OCI-LY3 (cell line): ENCODE measurements around the gene ZNF605.

Experiments
- CTCF ChIP-seq: fragments of 200-600, 300-600 bp; sonication (generic); IDR thresholded peaks from 2 replicates; pipeline ENCODE4 v1.5.1; 2014; ENCODE audit warnings: antibody characterized with exemption, low read length, low read depth
- EZH2phosphoT487 ChIP-seq: fragments of 200-600 bp; shearing (Covaris generic); IDR thresholded peaks from 2 replicates; pipeline ENCODE4 v1.6.1; 2018; ENCODE audit warnings: antibody characterized with exemption, mixed run types, low read depth

- TF ChIP-seq CTCF (no peak), EZH2phosphoT487 (no peak)
Measured at GRCh38 chr12:132899033-132899432, 57.1 kb downstream of the ZNF605 start.
